WTC11 (cell line): ENCODE measurements around the gene STK32C. TPM values are rescaled to one million over a fixed set of nuclear protein-coding genes. Genes with fewer than 3 reads are reported as not detected.
A peak's percentile ranks its signal among the peaks of the same experiment; 100 is the strongest.

Experiments used
- ATAC-seq: fragments of 200-7000 bp; cut with Tn5 transposase; 2 replicates; pipeline ENCODE4 v1.10.0; 2021; ENCODE audit warnings: mild to moderate bottlenecking, moderate library complexity
- CTCF ChIA-PET: fragments of 300-600 bp; sonication (Branson Sonifier 250); formaldehyde crosslinking; loops from one replicate; lab custom pipeline; 2021; ENCODE audit warnings: antibody characterized with exemption; lab: Charles Lee
- POLR2A ChIA-PET: fragments of 350-600 bp; sonication (Branson Sonifier 250); formaldehyde crosslinking; loops from one replicate; lab custom pipeline; 2021; ENCODE audit warnings: antibody characterized with exemption; lab: Charles Lee
- DNase-seq: peaks from one replicate; pipeline ENCODE4 v3.0.0; 2021; ENCODE audit warnings: low spot score
- H3K27ac Mint-ChIP-seq: 2 replicates; pipeline ENCODE4 v1.8.0; 2021; ENCODE audit warnings: mixed read lengths
- H3K27me3 Mint-ChIP-seq: 2 replicates; pipeline ENCODE4 v1.8.0; 2021; ENCODE audit warnings: low read depth, mild to moderate bottlenecking, moderate library complexity, mixed read lengths
- H3K36me3 Mint-ChIP-seq: 2 replicates; pipeline ENCODE4 v1.8.0; 2021; ENCODE audit warnings: mixed read lengths
- H3K4me1 Mint-ChIP-seq: 2 replicates; pipeline ENCODE4 v1.8.0; 2022; ENCODE audit warnings: mixed read lengths
- H3K4me3 Mint-ChIP-seq: 2 replicates; pipeline ENCODE4 v1.8.0; 2021; ENCODE audit warnings: mild to moderate bottlenecking, moderate library complexity, mixed read lengths
- H3K9me3 Mint-ChIP-seq: 2 replicates; pipeline ENCODE4 v1.8.0; 2021; ENCODE audit warnings: mixed read lengths
- CREM ChIP-seq: sonication (generic); formaldehyde crosslinking; IDR thresholded peaks from 2 replicates; pipeline ENCODE4 v1.8.1; 2022; ENCODE audit warnings: mild to moderate bottlenecking, missing genetic modification reagents, moderate library complexity
- ELF4 ChIP-seq: sonication (generic); formaldehyde crosslinking; IDR thresholded peaks from 2 replicates; pipeline ENCODE4 v1.8.1; 2022; ENCODE audit warnings: low read depth, mild to moderate bottlenecking, moderate library complexity, missing genetic modification reagents
- EMX1 ChIP-seq: fragments of 250-450 bp; sonication (Bioruptor Pico); IDR thresholded peaks from 2 replicates; pipeline ENCODE4 v1.8.0; 2021; ENCODE audit warnings: mild to moderate bottlenecking
- FOXP1 ChIP-seq: sonication (generic); formaldehyde crosslinking; IDR thresholded peaks from 2 replicates; pipeline ENCODE4 v1.8.0; 2022; ENCODE audit warnings: missing genetic modification reagents, mild to moderate bottlenecking, moderate library complexity, borderline replicate concordance
- GTF2I ChIP-seq: fragments of 250-450 bp; sonication (Bioruptor Pico); conservative IDR thresholded peaks from 2 replicates; pipeline ENCODE4 v1.4.0; 2021; ENCODE audit warnings: mild to moderate bottlenecking
- JAZF1 ChIP-seq: fragments of 250-450 bp; sonication (Bioruptor Pico); IDR thresholded peaks from 2 replicates; pipeline ENCODE4 v1.9.0; 2021; ENCODE audit warnings: moderate library complexity, mild to moderate bottlenecking, inconsistent platforms
- JUN ChIP-seq: sonication (generic); formaldehyde crosslinking; IDR thresholded peaks from 2 replicates; pipeline ENCODE4 v1.8.0; 2023; ENCODE audit warnings: mild to moderate bottlenecking, missing genetic modification reagents
- NR1H2 ChIP-seq: sonication (generic); formaldehyde crosslinking; IDR thresholded peaks from 2 replicates; pipeline ENCODE4 v1.9.0; 2021; ENCODE audit warnings: mild to moderate bottlenecking, moderate library complexity, missing genetic modification reagents
- NR2C2 ChIP-seq: sonication (generic); formaldehyde crosslinking; IDR thresholded peaks from 2 replicates; pipeline ENCODE4 v1.8.0; 2022; ENCODE audit warnings: mild to moderate bottlenecking, missing genetic modification reagents
- SMAD4 ChIP-seq: sonication (generic); formaldehyde crosslinking; IDR thresholded peaks from 2 replicates; pipeline ENCODE4 v1.8.0; 2022; ENCODE audit warnings: mild to moderate bottlenecking, missing genetic modification reagents
- SP1 ChIP-seq: sonication (generic); formaldehyde crosslinking; conservative IDR thresholded peaks from 2 replicates; pipeline ENCODE4 v1.8.1; 2022; ENCODE audit warnings: missing genetic modification reagents
- TEAD1 ChIP-seq: sonication (generic); formaldehyde crosslinking; IDR thresholded peaks from 2 replicates; pipeline ENCODE4 v1.8.0; 2022; ENCODE audit warnings: mild to moderate bottlenecking, missing genetic modification reagents
- total RNA-seq: library from RNA; stranded (reverse); gene quantifications from 3 replicates; pipeline ENCODE4 v1.2.3, GENCODE V29; 2021
- TF ChIP-seq, protein P1 (sequence below): sonication (generic); formaldehyde crosslinking; IDR thresholded peaks from 2 replicates; pipeline ENCODE4 v1.8.1; 2023; ENCODE audit warnings: mild to moderate bottlenecking, missing genetic modification reagents, moderate library complexity
- TF ChIP-seq, protein P2 (sequence below): sonication (generic); formaldehyde crosslinking; IDR thresholded peaks from 2 replicates; pipeline ENCODE4 v1.8.0; 2023; ENCODE audit warnings: missing genetic modification reagents, mild to moderate bottlenecking, borderline replicate concordance
- TF ChIP-seq, protein P3 (sequence below): sonication (generic); formaldehyde crosslinking; IDR thresholded peaks from 2 replicates; pipeline ENCODE4 v1.8.0; 2023; ENCODE audit warnings: missing genetic modification reagents
- TF ChIP-seq, protein P4 (sequence below): sonication (generic); formaldehyde crosslinking; IDR thresholded peaks from 2 replicates; pipeline ENCODE4 v1.8.0; 2022; ENCODE audit warnings: mild to moderate bottlenecking, missing genetic modification reagents

The STK32C gene
- total RNA-seq, 1 experiment from 2014 or later = 20.7 TPM

DNA sequence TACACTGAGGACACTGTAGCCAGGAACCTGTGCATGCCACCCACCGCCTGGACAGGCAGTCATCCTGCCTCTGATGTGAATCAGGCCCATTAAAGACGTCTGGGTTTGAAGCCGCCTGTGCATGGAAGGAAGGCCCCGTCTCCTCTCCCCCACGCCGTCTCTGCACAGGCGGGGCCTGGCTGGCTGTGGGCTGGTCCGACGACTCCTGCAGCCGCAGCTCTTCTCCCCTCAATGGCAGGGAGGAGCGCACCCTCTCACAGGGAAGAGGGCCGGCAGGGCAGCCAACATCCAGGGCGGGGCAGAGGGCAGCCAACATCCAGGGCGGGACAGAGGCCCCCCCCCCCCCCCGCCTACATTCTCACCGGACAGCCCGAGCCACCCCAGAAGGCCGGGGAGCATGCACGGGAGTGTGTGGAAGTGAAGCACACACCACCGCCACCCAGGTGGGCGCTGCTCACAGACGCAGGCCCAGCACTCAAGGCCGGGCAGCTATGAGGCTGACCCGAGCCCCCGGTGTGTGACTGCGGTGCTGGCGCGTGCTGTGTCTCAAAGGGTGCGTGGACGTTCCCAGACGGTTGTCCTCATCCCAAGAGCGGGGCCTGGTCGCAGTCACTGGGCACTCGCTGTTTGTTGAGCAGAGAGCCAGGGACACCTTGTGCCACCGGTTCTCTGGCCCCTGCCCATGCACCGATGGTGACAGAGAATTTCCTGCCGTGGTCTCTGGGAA is 101.9 kb downstream of the STK32C start (continued):
- TF ChIP-seq, protein P1, sequence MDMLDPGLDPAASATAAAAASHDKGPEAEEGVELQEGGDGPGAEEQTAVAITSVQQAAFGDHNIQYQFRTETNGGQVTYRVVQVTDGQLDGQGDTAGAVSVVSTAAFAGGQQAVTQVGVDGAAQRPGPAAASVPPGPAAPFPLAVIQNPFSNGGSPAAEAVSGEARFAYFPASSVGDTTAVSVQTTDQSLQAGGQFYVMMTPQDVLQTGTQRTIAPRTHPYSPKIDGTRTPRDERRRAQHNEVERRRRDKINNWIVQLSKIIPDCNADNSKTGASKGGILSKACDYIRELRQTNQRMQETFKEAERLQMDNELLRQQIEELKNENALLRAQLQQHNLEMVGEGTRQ (CRISPR knock-in tag) = no peak
- TF ChIP-seq TEAD1 (CRISPR knock-in tag) = no peak
- TF ChIP-seq JAZF1 (CRISPR knock-in tag) = no peak
- TF ChIP-seq, all 79 proteins: peak for 0

DNA sequence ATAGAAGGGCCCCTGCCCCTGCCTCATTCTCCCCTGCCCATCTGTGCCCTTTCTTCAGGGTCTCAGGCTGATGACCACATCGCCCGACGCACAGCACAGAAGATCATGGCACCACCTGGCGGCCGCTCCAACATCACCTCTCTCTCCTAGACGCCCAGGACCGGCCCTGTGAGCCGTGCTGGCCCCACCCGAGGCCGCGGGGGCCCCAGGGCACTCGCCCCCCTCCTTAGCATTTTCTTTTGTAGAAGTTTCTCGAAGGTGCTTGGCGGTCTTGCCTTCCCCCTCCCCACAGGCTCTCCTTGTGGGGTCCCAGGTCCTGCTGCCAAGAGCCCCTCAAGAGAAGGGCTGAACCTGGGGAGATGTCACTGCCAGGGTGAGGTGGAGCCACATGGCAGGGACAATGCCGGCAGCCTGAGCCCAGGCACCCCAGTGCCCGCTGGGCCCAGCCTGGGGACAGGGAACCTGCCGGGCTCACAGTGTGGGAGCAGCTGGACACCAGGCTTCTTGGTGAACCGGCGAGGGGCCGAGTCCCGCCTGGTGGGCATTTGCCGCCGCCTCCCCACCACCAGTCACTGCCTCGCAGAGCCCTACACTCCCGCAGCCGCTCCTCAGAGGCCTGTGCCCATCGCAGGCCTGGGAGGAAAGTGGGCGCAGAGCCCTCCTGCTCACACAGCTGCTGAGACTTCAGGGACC is 102.8 kb downstream of the STK32C start:
- DNase-seq (peak; percentile 48), ATAC-seq (peak; percentile 59)
- CTCF ChIA-PET = interaction anchor here (0.6 to 1.8 kb wide), 4 partner anchors 14 to 956 kb away, joined by 3 to 4 read pairs (median 3); no protein-coding TSS in a partner anchor
- H3K27me3 Mint-ChIP-seq = no peaks in the 10 kb centered on the region
- H3K9me3 Mint-ChIP-seq = no peaks in the 10 kb centered on the region
- POLR2A ChIA-PET = no interaction called here
- TF ChIP-seq, protein P2, sequence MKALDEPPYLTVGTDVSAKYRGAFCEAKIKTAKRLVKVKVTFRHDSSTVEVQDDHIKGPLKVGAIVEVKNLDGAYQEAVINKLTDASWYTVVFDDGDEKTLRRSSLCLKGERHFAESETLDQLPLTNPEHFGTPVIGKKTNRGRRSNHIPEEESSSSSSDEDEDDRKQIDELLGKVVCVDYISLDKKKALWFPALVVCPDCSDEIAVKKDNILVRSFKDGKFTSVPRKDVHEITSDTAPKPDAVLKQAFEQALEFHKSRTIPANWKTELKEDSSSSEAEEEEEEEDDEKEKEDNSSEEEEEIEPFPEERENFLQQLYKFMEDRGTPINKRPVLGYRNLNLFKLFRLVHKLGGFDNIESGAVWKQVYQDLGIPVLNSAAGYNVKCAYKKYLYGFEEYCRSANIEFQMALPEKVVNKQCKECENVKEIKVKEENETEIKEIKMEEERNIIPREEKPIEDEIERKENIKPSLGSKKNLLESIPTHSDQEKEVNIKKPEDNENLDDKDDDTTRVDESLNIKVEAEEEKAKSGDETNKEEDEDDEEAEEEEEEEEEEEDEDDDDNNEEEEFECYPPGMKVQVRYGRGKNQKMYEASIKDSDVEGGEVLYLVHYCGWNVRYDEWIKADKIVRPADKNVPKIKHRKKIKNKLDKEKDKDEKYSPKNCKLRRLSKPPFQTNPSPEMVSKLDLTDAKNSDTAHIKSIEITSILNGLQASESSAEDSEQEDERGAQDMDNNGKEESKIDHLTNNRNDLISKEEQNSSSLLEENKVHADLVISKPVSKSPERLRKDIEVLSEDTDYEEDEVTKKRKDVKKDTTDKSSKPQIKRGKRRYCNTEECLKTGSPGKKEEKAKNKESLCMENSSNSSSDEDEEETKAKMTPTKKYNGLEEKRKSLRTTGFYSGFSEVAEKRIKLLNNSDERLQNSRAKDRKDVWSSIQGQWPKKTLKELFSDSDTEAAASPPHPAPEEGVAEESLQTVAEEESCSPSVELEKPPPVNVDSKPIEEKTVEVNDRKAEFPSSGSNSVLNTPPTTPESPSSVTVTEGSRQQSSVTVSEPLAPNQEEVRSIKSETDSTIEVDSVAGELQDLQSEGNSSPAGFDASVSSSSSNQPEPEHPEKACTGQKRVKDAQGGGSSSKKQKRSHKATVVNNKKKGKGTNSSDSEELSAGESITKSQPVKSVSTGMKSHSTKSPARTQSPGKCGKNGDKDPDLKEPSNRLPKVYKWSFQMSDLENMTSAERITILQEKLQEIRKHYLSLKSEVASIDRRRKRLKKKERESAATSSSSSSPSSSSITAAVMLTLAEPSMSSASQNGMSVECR (CRISPR knock-in tag) = no peak
- TF ChIP-seq, protein P3, sequence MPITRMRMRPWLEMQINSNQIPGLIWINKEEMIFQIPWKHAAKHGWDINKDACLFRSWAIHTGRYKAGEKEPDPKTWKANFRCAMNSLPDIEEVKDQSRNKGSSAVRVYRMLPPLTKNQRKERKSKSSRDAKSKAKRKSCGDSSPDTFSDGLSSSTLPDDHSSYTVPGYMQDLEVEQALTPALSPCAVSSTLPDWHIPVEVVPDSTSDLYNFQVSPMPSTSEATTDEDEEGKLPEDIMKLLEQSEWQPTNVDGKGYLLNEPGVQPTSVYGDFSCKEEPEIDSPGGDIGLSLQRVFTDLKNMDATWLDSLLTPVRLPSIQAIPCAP (CRISPR knock-in tag) = no peak
- no peak for TF ChIP-seq EMX1 (CRISPR knock-in tag)
- TF ChIP-seq FOXP1 (CRISPR knock-in tag) = no peak
- no peak for TF ChIP-seq ELF4
- TF ChIP-seq TEAD1 (CRISPR knock-in tag) = no peak
- no peak for TF ChIP-seq JUN
- no peak for TF ChIP-seq NR1H2 (CRISPR knock-in tag)
- no peak for TF ChIP-seq SMAD4 (CRISPR knock-in tag)
- no peak overlapping the region for H3K27ac Mint-ChIP-seq
- no peaks in the 10 kb centered on the region for H3K36me3 Mint-ChIP-seq
- no peak overlapping the region for H3K4me3 Mint-ChIP-seq
- H3K4me1 Mint-ChIP-seq = no peaks in the 10 kb centered on the region

DNA sequence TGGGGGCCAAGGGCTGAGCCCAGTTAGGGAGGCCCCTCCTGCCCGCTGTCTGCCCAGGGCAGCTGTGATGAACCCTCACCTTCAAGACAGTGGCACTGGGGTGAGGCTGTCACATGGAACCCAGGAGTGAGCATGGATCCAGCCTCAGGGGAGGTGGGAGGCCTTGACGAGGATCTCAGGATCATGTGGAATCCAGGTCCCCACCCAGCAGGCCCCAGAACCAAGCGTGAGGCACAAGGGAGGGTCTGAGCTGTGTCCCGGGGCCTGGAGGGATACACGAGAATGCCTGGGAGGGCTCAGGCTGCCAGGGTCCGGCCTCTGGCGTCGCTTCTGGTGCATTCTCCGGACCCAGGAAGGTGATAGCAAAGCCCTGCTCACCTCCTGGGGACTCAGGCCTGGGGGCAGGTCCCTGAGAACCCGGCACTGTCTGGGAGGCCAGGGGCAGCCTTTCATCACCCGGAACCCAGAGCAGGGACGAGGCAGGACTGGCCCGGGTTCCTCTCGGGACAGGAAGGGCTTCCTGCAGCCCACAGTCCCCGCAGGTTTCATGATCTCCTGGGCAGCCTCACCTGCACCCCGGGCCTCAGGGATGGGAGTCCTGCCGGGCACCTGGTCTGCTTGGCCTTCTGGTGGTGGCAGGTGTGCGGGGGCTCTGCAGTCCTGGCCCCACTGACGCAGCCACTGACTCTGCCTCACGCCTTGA is 103.5 kb downstream of the STK32C start:
- ATAC-seq = no peak
- POLR2A ChIA-PET = no interaction called here
- DNase-seq = no peak
- no peak overlapping the region for H3K4me3 Mint-ChIP-seq
- CTCF ChIA-PET = interaction anchor here (1.8 kb wide), 1 partner anchor 450 kb away, joined by 3 read pairs; no protein-coding TSS in a partner anchor
- H3K4me1 Mint-ChIP-seq = no peaks in the 10 kb centered on the region
- H3K27ac Mint-ChIP-seq = no peak overlapping the region
- H3K9me3 Mint-ChIP-seq = no peaks in the 10 kb centered on the region
- H3K36me3 Mint-ChIP-seq = no peaks in the 10 kb centered on the region
- H3K27me3 Mint-ChIP-seq = no peaks in the 10 kb centered on the region
- TF ChIP-seq GTF2I (CRISPR knock-in tag) (no peak), SP1 (CRISPR knock-in tag) (no peak), CREM (CRISPR knock-in tag) (no peak), ELF4 (no peak), NR2C2 (CRISPR knock-in tag) (no peak)
- TF ChIP-seq, protein P4, sequence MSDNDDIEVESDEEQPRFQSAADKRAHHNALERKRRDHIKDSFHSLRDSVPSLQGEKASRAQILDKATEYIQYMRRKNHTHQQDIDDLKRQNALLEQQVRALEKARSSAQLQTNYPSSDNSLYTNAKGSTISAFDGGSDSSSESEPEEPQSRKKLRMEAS (CRISPR knock-in tag) = no peak
